Measurements from ENCODE around the gene CTNNA3.

DNA sequence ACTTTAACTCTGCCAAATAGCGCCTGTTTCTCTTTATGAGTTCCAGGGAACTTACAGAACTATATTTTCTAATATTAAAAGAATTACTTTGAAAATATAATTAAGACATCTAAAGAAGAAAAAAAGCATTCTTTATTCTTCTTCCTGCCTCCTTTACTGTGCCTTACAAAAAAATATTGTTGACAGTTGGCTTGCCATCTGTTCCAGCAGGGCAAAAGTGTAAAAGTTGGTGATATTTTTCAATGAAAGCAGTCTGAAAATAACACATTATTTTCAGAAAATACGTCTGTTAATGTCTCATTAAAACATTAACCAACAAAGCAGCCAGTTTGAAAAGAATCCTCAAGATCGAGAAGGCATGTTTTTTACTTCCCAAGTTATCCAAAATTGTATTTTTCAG lies 1802.3 kb downstream of the CTNNA3 start:
- TF ChIP-seq, protein P1, sequence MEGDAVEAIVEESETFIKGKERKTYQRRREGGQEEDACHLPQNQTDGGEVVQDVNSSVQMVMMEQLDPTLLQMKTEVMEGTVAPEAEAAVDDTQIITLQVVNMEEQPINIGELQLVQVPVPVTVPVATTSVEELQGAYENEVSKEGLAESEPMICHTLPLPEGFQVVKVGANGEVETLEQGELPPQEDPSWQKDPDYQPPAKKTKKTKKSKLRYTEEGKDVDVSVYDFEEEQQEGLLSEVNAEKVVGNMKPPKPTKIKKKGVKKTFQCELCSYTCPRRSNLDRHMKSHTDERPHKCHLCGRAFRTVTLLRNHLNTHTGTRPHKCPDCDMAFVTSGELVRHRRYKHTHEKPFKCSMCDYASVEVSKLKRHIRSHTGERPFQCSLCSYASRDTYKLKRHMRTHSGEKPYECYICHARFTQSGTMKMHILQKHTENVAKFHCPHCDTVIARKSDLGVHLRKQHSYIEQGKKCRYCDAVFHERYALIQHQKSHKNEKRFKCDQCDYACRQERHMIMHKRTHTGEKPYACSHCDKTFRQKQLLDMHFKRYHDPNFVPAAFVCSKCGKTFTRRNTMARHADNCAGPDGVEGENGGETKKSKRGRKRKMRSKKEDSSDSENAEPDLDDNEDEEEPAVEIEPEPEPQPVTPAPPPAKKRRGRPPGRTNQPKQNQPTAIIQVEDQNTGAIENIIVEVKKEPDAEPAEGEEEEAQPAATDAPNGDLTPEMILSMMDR (IDR thresholded peaks at IDR 0.05 in 4 of 5, conservative IDR thresholded peaks at IDR 0.05 in 1 of 5), result no peak
- TF ChIP-seq POLR2A (IDR thresholded peaks at IDR 0.05), result no peak
